Left cardiac atrium (tissue), 4 donors: Measurements from ENCODE around the gene ATP6V1E1. TPM values are rescaled to one million over a fixed set of nuclear protein-coding genes. Genes with fewer than 3 reads are reported as not detected.
A peak's percentile ranks its signal among the peaks of the same experiment; 100 is the strongest.
"Not testable (repeated sequence)": the region's sequence is repeated elsewhere in the genome, so short reads cannot be mapped to it uniquely, and the experiment has no call there.

Experiments used
- ATAC-seq, 2 donors: fragments of 200-7000 bp; cut with Tn5 transposase; one replicate each; pipeline ENCODE4 v1.9.1; 2020; ENCODE audit warnings: mild to moderate bottlenecking in 2 of 2, moderate library complexity in 2 of 2
- DNase-seq: peaks from one replicate; pipeline ENCODE4 v3.0.0-alpha.2; 2020
- intact Hi-C, 2 donors: fragments of 100-400 bp; cut with DNase I; formaldehyde crosslinking; loops; one replicate each; pipeline versions ENCODE4 v1.14.1 to v1.15.1; 2022 to 2023
- total RNA-seq, 2 donors: library from RNA; stranded (reverse); fragmentation: NEBNext Ultra II Directional; extraction: Animal tissue kit (Norgen Biotek cat#: 25700); gene quantifications; one replicate each; pipeline ENCODE4 v1.2.1, GENCODE V29; 2021
- donor health status: DM: no; HTN: yes; CAD: no.
- donor health status: DM: no; HTN: yes; CAD: no; lungs with severe emphysema.
- donor health status: DM: yes; HTN: yes; CAD: no.
- donor health status: Dilated cardiomyopathy.

Gene ATP6V1E1
- total RNA-seq, 2 donors from 2014 or later: 142 to 191 TPM

GRCh38 chr22:17589810-17590375 is 38.7 kb downstream of the ATP6V1E1 start:
- ATAC-seq (no peak), DNase-seq (no peak)
- intact Hi-C loops: no loop called here

GRCh38 chr22:17588606-17589005 is 39.9 kb downstream of the ATP6V1E1 start:
- intact Hi-C loops: no loop called here
- no peak for ATAC-seq
- no peak for DNase-seq

- DNase-seq (no peak), ATAC-seq (no peak)
- intact Hi-C loops: no loop called here
These were observed 40.9 kb downstream of the ATP6V1E1 start for GRCh38 chr22:17587629-17588028.

- intact Hi-C loops: no loop called here
- DNase-seq (no peak), ATAC-seq (peak; percentile 51 to 53)
These were observed 41.6 kb downstream of the ATP6V1E1 start for GRCh38 chr22:17586831-17587440.

GRCh38 chr22:17583151-17583550 is 45.4 kb downstream of the ATP6V1E1 start:
- intact Hi-C loops: no loop called here
- ATAC-seq (no peak), DNase-seq (no peak)

- DNase-seq (no peak), ATAC-seq (no peak)
- intact Hi-C loops: no loop called here
These were observed 46.9 kb downstream of the ATP6V1E1 start for GRCh38 chr22:17581631-17582030.

- ATAC-seq (no peak), DNase-seq (no peak)
- intact Hi-C loops: no loop called here
These were observed 47.5 kb downstream of the ATP6V1E1 start for GRCh38 chr22:17581056-17581455.

GRCh38 chr22:17580441-17581031 is 48.0 kb downstream of the ATP6V1E1 start:
- DNase-seq: no peak
- intact Hi-C loops: no loop called here
- peak in 1 of 2 donors; percentile 12 for ATAC-seq

GRCh38 chr22:17579535-17579981 is 49.0 kb downstream of the ATP6V1E1 start:
- intact Hi-C loops: no loop called here
- ATAC-seq (no peak), DNase-seq (no peak)

GRCh38 chr22:17578136-17578754 is 50.3 kb downstream of the ATP6V1E1 start:
- DNase-seq (peak; percentile 85), ATAC-seq (peak; percentile 60 to 71)
- intact Hi-C loops: no loop called here

- intact Hi-C loops: no loop called here
- ATAC-seq (peak in 1 of 2 donors; percentile 52), DNase-seq (no peak)
These were observed 52.1 kb downstream of the ATP6V1E1 start for GRCh38 chr22:17576470-17576869.

- intact Hi-C loops: no loop called here
- no peak for ATAC-seq
These were observed 52.9 kb downstream of the ATP6V1E1 start for GRCh38 chr22:17575681-17576080.

GRCh38 chr22:17575151-17575550 is 53.4 kb downstream of the ATP6V1E1 start:
- DNase-seq (no peak), ATAC-seq (no peak)
- intact Hi-C loops: no loop called here

More at GRCh38 chr22:17575681-17576080, 52.9 kb downstream of the ATP6V1E1 start:
- DNase-seq: no peak

- ATAC-seq: peak; percentile 88 to 92
- intact Hi-C loops: no loop called here
- DNase-seq: peak; percentile 90
These were observed 57.5 kb downstream of the ATP6V1E1 start for GRCh38 chr22:17570851-17571631.

- DNase-seq (peak; percentile 64), ATAC-seq (peak; percentile 35 to 47)
- intact Hi-C loops: loop anchor here in 1 of 2 donors (5.0 kb wide), 1 partner anchor 67 kb away; the partner anchor contains the start of gene BCL2L13
These were observed 58.5 kb downstream of the ATP6V1E1 start for GRCh38 chr22:17569971-17570511.

GRCh38 chr22:17566776-17567175 is 61.8 kb downstream of the ATP6V1E1 start:
- ATAC-seq (no peak), DNase-seq (no peak)
- intact Hi-C loops: loop anchor here in 1 of 2 donors (5.0 kb wide), 1 partner anchor 71 kb away; the partner anchor contains the start of gene BCL2L13

GRCh38 chr22:17566016-17566687 is 62.4 kb downstream of the ATP6V1E1 start:
- not testable (repeated sequence) for DNase-seq
- intact Hi-C loops: loop anchor here in 1 of 2 donors (5.0 kb wide), 1 partner anchor 71 kb away; the partner anchor contains the start of gene BCL2L13

GRCh38 chr22:17563936-17564391 is 64.6 kb downstream of the ATP6V1E1 start:
- DNase-seq (peak; percentile 53), ATAC-seq (peak; percentile 26 to 36)
- intact Hi-C loops: no loop called here

More at GRCh38 chr22:17566016-17566687, 62.4 kb downstream of the ATP6V1E1 start:
- ATAC-seq: not testable (repeated sequence)
